RWPE1 (cell line): ENCODE measurements around the gene CCDC92B.
"Not testable (repeated sequence)": the region's sequence is repeated elsewhere in the genome, so short reads cannot be mapped to it uniquely, and the experiment has no call there.

Experiments
- CTCF ChIA-PET: fragments of 350-600 bp; sonication (Branson Sonifier 250); formaldehyde crosslinking; extraction: SDS; loops from one replicate; lab custom pipeline; 2021; lab: Yijun Ruan, JAX
- POLR2A ChIA-PET: fragments of 400-600 bp; formaldehyde crosslinking; extraction: SDS; loops from one replicate; lab custom pipeline; 2020; ENCODE audit warnings: antibody characterized with exemption; ENCODE audit not compliant: low non-redundant PET; lab: Yijun Ruan, JAX
- DNase-seq: peaks from one replicate; pipeline ENCODE4 v3.0.0; 2012; ENCODE audit warnings: low spot score
- H3K27ac ChIP-seq: fragments of 450-650 bp; 2 replicates; pipeline ENCODE4 v1.5.1; 2017
- TF ChIP-seq, protein P1 (sequence below): fragments of 450-650 bp; conservative IDR thresholded peaks from 2 replicates; pipeline ENCODE4 v1.5.1; 2017; ENCODE audit warnings: low read depth, mild to moderate bottlenecking

The CCDC92B gene

GRCh38 chr17:2795441-2796163 is 46.1 kb upstream of the CCDC92B start:
- ChIA-PET CTCF (interaction anchor here (0.6 to 1.6 kb wide), 3 partner anchors 10 to 12 kb away, joined by 3 to 4 read pairs (median 4); no protein-coding TSS in a partner anchor), POLR2A (no interaction called here)
- H3K27ac ChIP-seq, result no peak overlapping the region
- DNase-seq, result no peak
- TF ChIP-seq, protein P1, sequence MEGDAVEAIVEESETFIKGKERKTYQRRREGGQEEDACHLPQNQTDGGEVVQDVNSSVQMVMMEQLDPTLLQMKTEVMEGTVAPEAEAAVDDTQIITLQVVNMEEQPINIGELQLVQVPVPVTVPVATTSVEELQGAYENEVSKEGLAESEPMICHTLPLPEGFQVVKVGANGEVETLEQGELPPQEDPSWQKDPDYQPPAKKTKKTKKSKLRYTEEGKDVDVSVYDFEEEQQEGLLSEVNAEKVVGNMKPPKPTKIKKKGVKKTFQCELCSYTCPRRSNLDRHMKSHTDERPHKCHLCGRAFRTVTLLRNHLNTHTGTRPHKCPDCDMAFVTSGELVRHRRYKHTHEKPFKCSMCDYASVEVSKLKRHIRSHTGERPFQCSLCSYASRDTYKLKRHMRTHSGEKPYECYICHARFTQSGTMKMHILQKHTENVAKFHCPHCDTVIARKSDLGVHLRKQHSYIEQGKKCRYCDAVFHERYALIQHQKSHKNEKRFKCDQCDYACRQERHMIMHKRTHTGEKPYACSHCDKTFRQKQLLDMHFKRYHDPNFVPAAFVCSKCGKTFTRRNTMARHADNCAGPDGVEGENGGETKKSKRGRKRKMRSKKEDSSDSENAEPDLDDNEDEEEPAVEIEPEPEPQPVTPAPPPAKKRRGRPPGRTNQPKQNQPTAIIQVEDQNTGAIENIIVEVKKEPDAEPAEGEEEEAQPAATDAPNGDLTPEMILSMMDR, result no peak

- TF ChIP-seq, protein P1, result no peak
- ChIA-PET POLR2A (no interaction called here), CTCF (no interaction called here)
- no peak for DNase-seq
- H3K27ac ChIP-seq, result no peak overlapping the region
These were observed 44.8 kb upstream of the CCDC92B start for GRCh38 chr17:2794111-2794803.

DNA sequence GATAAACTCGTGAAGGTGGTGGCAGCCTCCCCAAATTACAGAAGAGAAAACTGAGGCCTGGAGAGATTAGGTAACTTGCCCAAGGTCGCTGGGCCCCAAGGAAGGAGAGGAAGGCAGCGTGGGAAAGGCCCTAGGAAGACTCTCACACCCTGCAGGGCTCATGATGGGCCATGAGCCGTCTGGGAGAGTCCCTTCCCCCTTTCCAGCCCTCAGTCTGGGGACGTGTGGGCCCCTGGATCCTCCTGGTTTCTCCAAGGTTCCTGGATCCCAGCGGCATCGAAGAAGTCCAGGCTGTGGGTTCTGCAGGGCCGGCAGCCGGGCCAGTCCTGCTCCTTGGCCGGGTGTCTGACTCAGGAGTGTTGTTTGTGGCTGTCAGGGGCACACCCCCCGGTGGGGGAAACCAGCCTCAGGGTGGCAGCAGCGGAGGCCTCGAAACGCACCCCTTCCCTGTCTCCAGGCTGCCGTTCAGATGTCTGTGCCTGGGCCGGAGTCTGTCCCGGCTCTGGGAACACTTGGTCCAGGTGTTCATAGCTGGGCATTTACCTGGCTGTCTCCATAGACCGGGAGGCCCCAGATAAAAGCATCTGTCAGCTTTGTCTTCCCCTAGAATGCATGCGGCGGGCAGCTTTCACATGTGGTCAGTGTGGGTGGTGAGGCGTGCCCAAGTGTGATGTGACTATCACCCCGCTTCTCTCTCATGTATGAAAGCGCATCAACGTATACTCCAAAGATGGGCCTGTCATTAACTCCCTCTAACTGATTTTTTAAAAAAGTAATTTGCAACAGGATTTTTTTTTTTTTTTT is 43.1 kb upstream of the CCDC92B start:
- ChIA-PET POLR2A (no interaction called here), CTCF (no interaction called here)
- TF ChIP-seq, protein P1, result no peak
- no peak overlapping the region for H3K27ac ChIP-seq
- no peak for DNase-seq

DNA sequence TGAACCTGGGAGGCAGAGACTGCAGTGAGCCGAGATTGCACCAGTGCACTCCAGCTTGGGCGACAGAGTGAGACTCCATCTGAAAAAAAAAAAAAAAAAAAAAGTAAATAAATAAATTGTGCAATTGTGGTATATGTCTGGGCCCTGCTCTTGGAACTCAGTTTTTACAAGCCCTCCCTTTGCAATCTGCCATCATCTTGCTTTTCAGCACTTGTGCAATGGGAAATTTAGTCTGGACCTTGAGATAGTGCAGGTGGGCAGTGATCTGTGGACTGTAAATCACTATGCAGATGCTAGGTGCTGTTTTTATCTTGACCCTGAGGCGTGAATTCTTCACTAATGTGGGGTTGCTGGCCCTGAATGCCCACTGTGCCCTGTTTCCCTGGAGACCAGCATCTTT is 40.2 kb upstream of the CCDC92B start:
- TF ChIP-seq, protein P1, result no peak
- POLR2A ChIA-PET, result no interaction called here

DNA sequence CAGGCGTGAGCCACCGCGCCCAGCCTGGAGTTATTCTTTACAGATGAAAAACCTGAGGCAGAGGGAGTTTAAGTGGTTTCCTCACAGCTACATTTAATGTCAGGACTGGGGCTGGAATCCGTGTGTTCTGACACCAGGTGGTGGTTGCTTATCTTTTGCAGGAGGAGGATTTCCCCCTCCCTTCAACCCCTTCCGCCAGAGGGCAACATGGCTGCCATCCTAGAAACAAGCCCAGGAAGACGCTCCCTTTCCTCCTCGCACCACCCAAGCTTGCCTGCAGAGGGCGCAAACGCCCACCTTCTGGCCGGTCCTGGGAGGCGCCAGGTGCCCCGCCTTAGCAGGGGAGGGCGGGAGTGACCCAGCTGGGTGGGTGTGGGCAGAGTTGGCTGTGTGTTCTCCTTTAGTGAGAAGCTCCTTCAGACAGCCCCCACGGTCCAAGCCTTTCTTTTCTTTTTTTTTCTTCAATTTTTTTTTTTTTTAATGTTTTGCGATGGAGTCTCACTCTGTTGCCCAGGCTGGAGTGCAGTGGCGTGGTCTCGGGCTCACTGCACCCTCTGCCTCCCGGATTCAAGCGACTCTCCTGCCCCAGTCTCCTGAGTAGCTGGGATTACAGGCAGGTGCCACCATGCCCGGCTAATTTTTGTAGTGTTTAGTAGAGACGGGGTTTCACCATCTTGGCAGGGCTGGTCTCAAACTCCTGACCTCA is 36.9 kb upstream of the CCDC92B start:
- POLR2A ChIA-PET, result no interaction called here
- TF ChIP-seq, protein P1, result peak; percentile 87
- CTCF ChIA-PET, result interaction anchor here (0.5 to 1.8 kb wide), 17 partner anchors 9 to 832 kb away, joined by 3 to 6 read pairs (median 3); partner anchors contain the start of gene RAP1GAP2
- no peak overlapping the region; the same call in 1 of the 2 replicates for H3K27ac ChIP-seq
- DNase-seq, result peak; percentile 85

More for the DNA sequence above, 40.2 kb upstream of the CCDC92B start:
- H3K27ac ChIP-seq, result no peak overlapping the region
- CTCF ChIA-PET, result interaction anchor here (0.6 to 1.7 kb wide), 2 partner anchors 36 to 59 kb away, joined by 4 to 5 read pairs; no protein-coding TSS in a partner anchor
- no peak for DNase-seq

- CTCF ChIA-PET, result interaction anchor here (0.6 to 1.8 kb wide), 6 partner anchors 8 to 248 kb away, joined by 3 to 8 read pairs (median 4); partner anchors contain the start of gene RAP1GAP2
- DNase-seq, H3K27ac ChIP-seq, POLR2A ChIA-PET: not testable (repeated sequence)
These were observed 35.9 kb upstream of the CCDC92B start for GRCh38 chr17:2785376-2785775.
